Cardiac muscle cell (in vitro differentiated cells and primary cell): Measurements from ENCODE around the gene ADAMTSL1. TPM values are rescaled to one million over a fixed set of nuclear protein-coding genes. Genes with fewer than 3 reads are reported as not detected.

Source experiments
- DNase-seq, 2 donors: peaks; one replicate each; pipeline versions ENCODE4 v3.0.0 to v3.0.0-alpha.2; 2010 to 2017; ENCODE audit warnings: low read depth in 1 of 2, low spot score in 1 of 2
- H3K27ac ChIP-seq: fragments of 200-600 bp; sonication (generic); 2 replicates; pipeline ENCODE4 v1.5.1; 2016
- H3K27me3 ChIP-seq: fragments of 200-600 bp; sonication (generic); 2 replicates; pipeline ENCODE4 v1.6.0; 2016; ENCODE audit warnings: control low read depth
- H3K36me3 ChIP-seq: fragments of 200-600 bp; sonication (generic); 2 replicates; pipeline ENCODE4 v1.5.1; 2016; ENCODE audit warnings: control low read depth
- H3K4me1 ChIP-seq: fragments of 200-600 bp; sonication (generic); 2 replicates; pipeline ENCODE4 v1.8.1; 2017; ENCODE audit warnings: low read depth, mild to moderate bottlenecking, mixed run types
- H3K4me3 ChIP-seq: fragments of 200-600 bp; sonication (generic); 2 replicates; pipeline ENCODE4 v1.5.1; 2016; ENCODE audit warnings: mild to moderate bottlenecking
- H3K9me3 ChIP-seq: fragments of 200-600 bp; sonication (generic); 2 replicates; pipeline ENCODE4 v1.5.1; 2017; ENCODE audit warnings: low read depth, mild to moderate bottlenecking, control low read depth
- CTCF ChIP-seq: IDR thresholded peaks from 2 replicates; pipeline ENCODE4 v1.5.1; 2012; ENCODE audit warnings: low read depth, mild to moderate bottlenecking, low read length
- polyA plus RNA-seq: library from polyadenylated mRNA; unstranded; fragments of >200 nt; fragmentation: Nextera tagmentation; extraction: Ambion mirVana; gene quantifications from 2 replicates; pipeline ENCODE4 v1.2.1, GENCODE V29; 2016
- total RNA-seq: library from RNA; depleted of rRNA; stranded (reverse); fragments of >200 nt; gene quantifications from 2 replicates; pipeline ENCODE4 v1.2.3, GENCODE V29; 2016

The ADAMTSL1 gene
- total and polyA plus RNA-seq, 2 experiments from 2014 or later, result 12.6 to 63.0 TPM

GRCh38 chr9:18466101-18466500 lies 7.9 kb upstream of the ADAMTSL1 start:
- H3K9me3 ChIP-seq, result no peaks in the 10 kb centered on the region
- H3K27me3 ChIP-seq, result no peaks in the 10 kb centered on the region
- no peak overlapping the region for H3K4me3 ChIP-seq
- TF ChIP-seq CTCF, result no peak
- H3K4me1 ChIP-seq, result peaks cover under 1% of the 10 kb centered on the region
- H3K36me3 ChIP-seq, result no peaks in the 10 kb centered on the region
- peak in 1 of 2 donors; percentile 61 for DNase-seq
- no peak overlapping the region for H3K27ac ChIP-seq

GRCh38 chr9:18467696-18468095 lies 6.3 kb upstream of the ADAMTSL1 start:
- Histone ChIP-seq H3K27ac (no peak overlapping the region), H3K9me3 (no peaks in the 10 kb centered on the region), H3K4me3 (no peak overlapping the region), H3K27me3 (no peaks in the 10 kb centered on the region), H3K36me3 (no peaks in the 10 kb centered on the region), H3K4me1 (peaks cover 17% of the 10 kb centered on the region)
- DNase-seq, result no peak
- TF ChIP-seq CTCF, result no peak

GRCh38 chr9:18472435-18472834 lies 1.5 kb upstream of the ADAMTSL1 start:
- no peak for DNase-seq
- Histone ChIP-seq H3K9me3 (no peaks in the 10 kb centered on the region), H3K27ac (peak overlapping the region; percentile 58), H3K4me1 (peaks cover 23% of the 10 kb centered on the region), H3K36me3 (no peaks in the 10 kb centered on the region), H3K27me3 (no peaks in the 10 kb centered on the region), H3K4me3 (peak overlapping the region; percentile 31)
- TF ChIP-seq CTCF, result no peak

- Histone ChIP-seq H3K36me3 (no peaks in the 10 kb centered on the region), H3K27ac (peak overlapping the region; percentile 58), H3K4me3 (peak overlapping the region; percentile 31), H3K27me3 (no peaks in the 10 kb centered on the region), H3K4me1 (peaks cover 27% of the 10 kb centered on the region), H3K9me3 (no peaks in the 10 kb centered on the region)
- peak; percentile 40 to 62 for DNase-seq
- TF ChIP-seq CTCF, result no peak
These were observed 1.1 kb upstream of the ADAMTSL1 start for GRCh38 chr9:18472841-18473251.

GRCh38 chr9:18474783-18475182 lies 830 bp downstream of the ADAMTSL1 start:
- no peak overlapping the region for H3K27ac ChIP-seq

More at GRCh38 chr9:18474783-18475182, 830 bp downstream of the ADAMTSL1 start:
- Histone ChIP-seq H3K4me3 (peak overlapping the region; percentile 31), H3K4me1 (peaks cover 39% of the 10 kb centered on the region), H3K9me3 (no peaks in the 10 kb centered on the region), H3K27me3 (no peaks in the 10 kb centered on the region), H3K36me3 (no peaks in the 10 kb centered on the region)
- peak in 1 of 2 donors; percentile 68 for DNase-seq
- TF ChIP-seq CTCF, result no peak
